Esophagus muscularis mucosa (tissue), 4 donors: Measurements from ENCODE around the gene IL31. TPM values are rescaled to one million over a fixed set of nuclear protein-coding genes. Genes with fewer than 3 reads are reported as not detected.

ENCODE experiments used
- DNase-seq: peaks from one replicate; pipeline ENCODE4 v3.0.0-alpha.2; 2017; ENCODE audit errors: extremely low spot score
- H3K27ac ChIP-seq, 4 donors: fragments of 200-600 bp; sonication (generic); replicated peaks in 1 of 4; 1 replicate in 3 of 4; 2 replicates in 1 of 4; pipeline ENCODE4 v1.5.1; 2016 to 2019; ENCODE audit warnings: mild to moderate bottlenecking in 1 of 4
- H3K27me3 ChIP-seq, 4 donors: fragments of 200-600 bp; sonication (generic); one replicate each; pipeline versions ENCODE4 v1.5.1 to v1.6.0; 2016 to 2019
- H3K36me3 ChIP-seq, 4 donors: fragments of 200-600 bp; sonication (generic); one replicate each; pipeline ENCODE4 v1.5.1; 2016 to 2019
- H3K4me1 ChIP-seq, 4 donors: fragments of 200-600 bp; sonication (generic); one replicate each; pipeline ENCODE4 v1.5.1; 2016 to 2019
- H3K4me3 ChIP-seq, 4 donors: fragments of 200-600 bp; sonication (generic); 1 replicate in 2 of 4; 2 replicates in 2 of 4; pipeline ENCODE4 v1.5.1; 2016 to 2019; ENCODE audit warnings: mild to moderate bottlenecking in 4 of 4, moderate library complexity in 1 of 4
- H3K9me3 ChIP-seq, 4 donors: fragments of 200-600 bp; sonication (generic); 1 replicate in 3 of 4; 2 replicates in 1 of 4; pipeline ENCODE4 v1.5.1; 2016 to 2019
- CTCF ChIP-seq, 3 experiments: fragments of 200-600 bp in 2 of 3; fragments of 450-650 bp in 1 of 3; sonication (generic) in 2 of 3; IDR thresholded peaks; one replicate each; pipeline ENCODE4 v1.5.1; 2017 to 2019; ENCODE audit warnings: antibody characterized with exemption in 3 of 3, mild to moderate bottlenecking in 2 of 3, moderate library complexity in 1 of 3
- EP300 ChIP-seq: sonication (generic); formaldehyde crosslinking; IDR thresholded peaks from one replicate; pipeline ENCODE4 v1.6.1; 2017; ENCODE audit warnings: antibody characterized with exemption
- POLR2A ChIP-seq: fragments of 450-650 bp; IDR thresholded peaks from one replicate; pipeline ENCODE4 v1.6.1; 2017; ENCODE audit warnings: antibody characterized with exemption, moderate library complexity, mild to moderate bottlenecking, low read depth
- POLR2AphosphoS5 ChIP-seq, 2 donors: sonication (generic); formaldehyde crosslinking; IDR thresholded peaks; one replicate each; pipeline ENCODE4 v1.6.1; 2017; ENCODE audit warnings: antibody characterized with exemption in 2 of 2
- WGBS: methylation state at CpG from one replicate; pipeline ENCODE4 v1.1.5; 2018; 5-methylcytosine and 5-hydroxymethylcytosine counted together
- intact Hi-C: fragments of 100-400 bp; cut with DNase I; formaldehyde crosslinking; loops from one replicate; pipeline ENCODE4 v1.15.1; 2023
- total RNA-seq, 4 donors: library from RNA; depleted of rRNA; stranded (reverse); fragments of >200 nt; gene quantifications; one replicate each; pipeline versions ENCODE4 v1.1.0 to v1.2.1, GENCODE V29; 2016

Gene IL31
- total RNA-seq, 4 donors from 2014 or later, result not detected

GRCh38 chr12:122194804-122195203, 20.8 kb upstream of the IL31 start:
- TF ChIP-seq EP300, result no peak
- TF ChIP-seq CTCF (IDR thresholded peaks at IDR 0.05), result no peak
- TF ChIP-seq POLR2A, result no peak
- no peak for TF ChIP-seq POLR2AphosphoS5 (IDR thresholded peaks at IDR 0.05)
- no peak overlapping the region for H3K4me3 ChIP-seq
- no peaks in the 10 kb centered on the region for H3K4me1 ChIP-seq
- H3K27ac ChIP-seq, result no peak overlapping the region
- no peaks in the 10 kb centered on the region for H3K36me3 ChIP-seq
- peaks cover 0 to 3% (median 0%) of the 10 kb centered on the region in 4 donors for H3K9me3 ChIP-seq
- intact Hi-C loops, result loop anchor here (10.0 kb wide), 1 partner anchor 60 kb away; no protein-coding TSS in a partner anchor
- H3K27me3 ChIP-seq, result peaks cover 0 to 18% (median 0%) of the 10 kb centered on the region in 4 donors
- DNase-seq, result no peak
- WGBS, result 92% methylated on average over 1 of the region's 1 CpG

- 93% methylated on average over 11 of the region's 11 CpGs for WGBS
- no peak for DNase-seq
- Histone ChIP-seq H3K27ac (no peak overlapping the region), H3K4me1 (no peaks in the 10 kb centered on the region), H3K36me3 (no peaks in the 10 kb centered on the region), H3K9me3 (peaks cover 0 to 3% (median 0%) of the 10 kb centered on the region in 4 donors), H3K27me3 (peaks cover 0 to 9% (median 0%) of the 10 kb centered on the region in 4 donors), H3K4me3 (no peak overlapping the region)
- TF ChIP-seq POLR2A, result no peak
- intact Hi-C loops, result loop anchor here (10.0 kb wide), 1 partner anchor 58 kb away; no protein-coding TSS in a partner anchor
Observed at GRCh38 chr12:122192441-122192840, 18.4 kb upstream of the IL31 start.

GRCh38 chr12:122190842-122191668, 17.0 kb upstream of the IL31 start:
- Histone ChIP-seq H3K27me3 (peaks cover 0 to 9% (median 0%) of the 10 kb centered on the region in 4 donors), H3K36me3 (no peaks in the 10 kb centered on the region), H3K27ac (no peak overlapping the region), H3K9me3 (peaks cover 0 to 3% (median 0%) of the 10 kb centered on the region in 4 donors), H3K4me3 (no peak overlapping the region), H3K4me1 (no peaks in the 10 kb centered on the region)
- DNase-seq, result no peak
- 67% methylated on average over 18 of the region's 18 CpGs for WGBS
- TF ChIP-seq EP300 (no peak), POLR2AphosphoS5 (IDR thresholded peaks at IDR 0.05) (no peak), CTCF (IDR thresholded peaks at IDR 0.05) (peak; percentile 49 to 75 (median 71)), POLR2A (no peak)
- intact Hi-C loops, result loop anchor here (10.0 kb wide), 1 partner anchor 56 kb away; no protein-coding TSS in a partner anchor

- TF ChIP-seq POLR2A (no peak), CTCF (IDR thresholded peaks at IDR 0.05) (no peak), POLR2AphosphoS5 (IDR thresholded peaks at IDR 0.05) (no peak), EP300 (no peak)
- Histone ChIP-seq H3K9me3 (no peaks in the 10 kb centered on the region), H3K27me3 (peaks cover 0 to 9% (median 0%) of the 10 kb centered on the region in 4 donors), H3K27ac (no peak overlapping the region), H3K36me3 (no peaks in the 10 kb centered on the region), H3K4me3 (no peak overlapping the region), H3K4me1 (no peaks in the 10 kb centered on the region)
- intact Hi-C loops, result loop anchor here (10.0 kb wide), 1 partner anchor 55 kb away; no protein-coding TSS in a partner anchor
- 87% methylated on average over 19 of the region's 34 CpGs for WGBS
- DNase-seq, result no peak
Observed at GRCh38 chr12:122189626-122190475, 15.8 kb upstream of the IL31 start.

GRCh38 chr12:122187466-122187865, 13.4 kb upstream of the IL31 start:
- intact Hi-C loops, result no loop called here
- Histone ChIP-seq H3K27ac (no peak overlapping the region), H3K9me3 (no peaks in the 10 kb centered on the region), H3K4me3 (no peak overlapping the region), H3K27me3 (peaks cover 0 to 18% (median 0%) of the 10 kb centered on the region in 4 donors), H3K36me3 (no peaks in the 10 kb centered on the region), H3K4me1 (peaks cover 0 to 12% (median 12%) of the 10 kb centered on the region in 4 donors)
- DNase-seq, result no peak
- no peak for TF ChIP-seq POLR2A
- no peak for TF ChIP-seq POLR2AphosphoS5 (IDR thresholded peaks at IDR 0.05)
- TF ChIP-seq EP300, result no peak
- WGBS, result 68% methylated on average over 12 of the region's 12 CpGs
